Activated T-helper 2 cell treated with anti-CD3 and anti-CD28 coated beads, Interferon-gamma antibody, Interleukin-2, Interleukin-4, amounts not matched to agents 10 μg/mL and 5 μg/mL and 100 μg/mL, durations not matched to agents 14 hours and 24 hours and 36 hours (primary cell): Measurements from ENCODE around the gene DTX4. TPM values are rescaled to one million over a fixed set of nuclear protein-coding genes. Genes with fewer than 3 reads are reported as not detected.
A peak's percentile ranks its signal among the peaks of the same experiment; 100 is the strongest.

Experiments used
- DNase-seq: peaks from one replicate; pipeline ENCODE4 v3.0.0; 2021; ENCODE audit warnings: low spot score
- H3K27ac Mint-ChIP-seq: one replicate; pipeline ENCODE4 v1.8.0; 2021; ENCODE audit warnings: mixed read lengths
- H3K27me3 Mint-ChIP-seq: one replicate; pipeline ENCODE4 v1.8.0; 2021; ENCODE audit warnings: low read depth, mixed read lengths
- H3K36me3 Mint-ChIP-seq: one replicate; pipeline ENCODE4 v1.8.0; 2021; ENCODE audit warnings: low read depth, mixed read lengths
- H3K4me1 Mint-ChIP-seq: one replicate; pipeline ENCODE4 v1.8.0; 2021; ENCODE audit warnings: low read depth, mixed read lengths
- H3K4me3 Mint-ChIP-seq: one replicate; pipeline ENCODE4 v1.8.0; 2021; ENCODE audit warnings: low read depth, mild to moderate bottlenecking, moderate library complexity, mixed read lengths
- H3K9me3 Mint-ChIP-seq: one replicate; pipeline ENCODE4 v1.8.0; 2021; ENCODE audit warnings: mixed read lengths
- intact Hi-C: fragments of 100-400 bp; cut with micrococcal nuclease; formaldehyde crosslinking; loops from one replicate; pipeline ENCODE4 v1.15.1; 2023
- total RNA-seq: library from RNA; stranded (reverse); gene quantifications from 2 replicates; pipeline ENCODE4 v1.2.3, GENCODE V29; 2022

The DTX4 gene
- total RNA-seq, 1 donor from 2014 or later: 0.68 TPM

- intact Hi-C loops: loop anchor here (2.0 to 10.0 kb wide), 3 partner anchors 415 to 1481 kb away; partner anchors contain the start of gene ZDHHC5
- peaks cover 77% of the 10 kb centered on the region for H3K4me1 Mint-ChIP-seq
- peaks cover 57% of the 10 kb centered on the region for H3K36me3 Mint-ChIP-seq
- H3K4me3 Mint-ChIP-seq: peak overlapping the region; percentile 94
- no peak for DNase-seq
- no peaks in the 10 kb centered on the region for H3K9me3 Mint-ChIP-seq
- peak overlapping the region; percentile 53 for H3K27ac Mint-ChIP-seq
- no peaks in the 10 kb centered on the region for H3K27me3 Mint-ChIP-seq
Measured at GRCh38 chr11:59145534-59145933, 26.4 kb upstream of the DTX4 start.

- Mint-ChIP-seq H3K4me1 (peaks cover 54% of the 10 kb centered on the region), H3K36me3 (peaks cover 73% of the 10 kb centered on the region)
- no peak for DNase-seq
Measured at GRCh38 chr11:59151761-59152160, 20.2 kb upstream of the DTX4 start.

GRCh38 chr11:59152312-59152951 lies 19.5 kb upstream of the DTX4 start:
- Mint-ChIP-seq H3K27ac (peak overlapping the region; percentile 67), H3K36me3 (peaks cover 66% of the 10 kb centered on the region), H3K9me3 (no peaks in the 10 kb centered on the region), H3K4me1 (peaks cover 49% of the 10 kb centered on the region), H3K27me3 (no peaks in the 10 kb centered on the region), H3K4me3 (peak overlapping the region; percentile 49)
- DNase-seq: no peak
- intact Hi-C loops: loop anchor here (1.0 to 10.0 kb wide), 2 partner anchors 8 to 198 kb away; no protein-coding TSS in a partner anchor

More at GRCh38 chr11:59151761-59152160, 20.2 kb upstream of the DTX4 start:
- Mint-ChIP-seq H3K9me3 (no peaks in the 10 kb centered on the region), H3K27me3 (no peaks in the 10 kb centered on the region), H3K4me3 (no peak overlapping the region), H3K27ac (peak overlapping the region; percentile 67)
- intact Hi-C loops: loop anchor here (1.0 to 10.0 kb wide), 2 partner anchors 7 to 197 kb away; no protein-coding TSS in a partner anchor

- H3K36me3 Mint-ChIP-seq: peaks cover 44% of the 10 kb centered on the region
- no peaks in the 10 kb centered on the region for H3K9me3 Mint-ChIP-seq
- intact Hi-C loops: loop anchor here (10.0 kb wide), 1 partner anchor 200 kb away; no protein-coding TSS in a partner anchor
Measured at GRCh38 chr11:59154610-59155009, 17.3 kb upstream of the DTX4 start.

GRCh38 chr11:59157433-59157832 lies 14.5 kb upstream of the DTX4 start:
- H3K27me3 Mint-ChIP-seq: peaks cover 6% of the 10 kb centered on the region
- intact Hi-C loops: loop anchor here (10.0 kb wide), 1 partner anchor 203 kb away; no protein-coding TSS in a partner anchor
- H3K36me3 Mint-ChIP-seq: peaks cover 22% of the 10 kb centered on the region
- H3K4me3 Mint-ChIP-seq: no peak overlapping the region
- H3K27ac Mint-ChIP-seq: no peak overlapping the region
- no peak for DNase-seq
- no peaks in the 10 kb centered on the region for H3K9me3 Mint-ChIP-seq
- peaks cover 18% of the 10 kb centered on the region for H3K4me1 Mint-ChIP-seq

More at GRCh38 chr11:59154610-59155009, 17.3 kb upstream of the DTX4 start:
- no peaks in the 10 kb centered on the region for H3K27me3 Mint-ChIP-seq
- no peak for DNase-seq
- no peak overlapping the region for H3K4me3 Mint-ChIP-seq
- peaks cover 36% of the 10 kb centered on the region for H3K4me1 Mint-ChIP-seq
- H3K27ac Mint-ChIP-seq: no peak overlapping the region

GRCh38 chr11:59158206-59159068 lies 13.5 kb upstream of the DTX4 start:
- DNase-seq: peak; percentile 47
- Mint-ChIP-seq H3K27ac (no peak overlapping the region), H3K36me3 (peaks cover 13% of the 10 kb centered on the region), H3K9me3 (no peaks in the 10 kb centered on the region), H3K4me1 (peaks cover 13% of the 10 kb centered on the region), H3K27me3 (peaks cover 8% of the 10 kb centered on the region), H3K4me3 (no peak overlapping the region)
- intact Hi-C loops: loop anchor here (1.0 to 10.0 kb wide), 4 partner anchors 16 to 204 kb away; partner anchors contain the start of gene FAM111A

GRCh38 chr11:59164028-59164427 lies 7.9 kb upstream of the DTX4 start:
- H3K36me3 Mint-ChIP-seq: no peaks in the 10 kb centered on the region
- peaks cover 1% of the 10 kb centered on the region for H3K4me1 Mint-ChIP-seq
- DNase-seq: no peak
- H3K4me3 Mint-ChIP-seq: no peak overlapping the region
- no peak overlapping the region for H3K27ac Mint-ChIP-seq
- intact Hi-C loops: no loop called here
- H3K9me3 Mint-ChIP-seq: no peaks in the 10 kb centered on the region
- peaks cover 30% of the 10 kb centered on the region for H3K27me3 Mint-ChIP-seq

GRCh38 chr11:59172345-59173079 lies 580 bp downstream of the DTX4 start:
- no peak for DNase-seq
- Mint-ChIP-seq H3K36me3 (no peaks in the 10 kb centered on the region), H3K4me1 (peaks cover 11% of the 10 kb centered on the region), H3K27me3 (peaks cover 49% of the 10 kb centered on the region), H3K9me3 (no peaks in the 10 kb centered on the region), H3K4me3 (peak overlapping the region; percentile 82), H3K27ac (no peak overlapping the region)
- intact Hi-C loops: no loop called here

- no peak overlapping the region for H3K27ac Mint-ChIP-seq
- H3K4me3 Mint-ChIP-seq: peak overlapping the region; percentile 82
- peaks cover 51% of the 10 kb centered on the region for H3K27me3 Mint-ChIP-seq
- H3K4me1 Mint-ChIP-seq: peaks cover 11% of the 10 kb centered on the region
- intact Hi-C loops: no loop called here
- H3K9me3 Mint-ChIP-seq: no peaks in the 10 kb centered on the region
- H3K36me3 Mint-ChIP-seq: no peaks in the 10 kb centered on the region
- no peak for DNase-seq
Measured at GRCh38 chr11:59173080-59173963, 1.4 kb downstream of the DTX4 start.

- intact Hi-C loops: no loop called here
- no peak overlapping the region for H3K27ac Mint-ChIP-seq
- H3K27me3 Mint-ChIP-seq: peaks cover 54% of the 10 kb centered on the region
- H3K36me3 Mint-ChIP-seq: no peaks in the 10 kb centered on the region
- no peaks in the 10 kb centered on the region for H3K9me3 Mint-ChIP-seq
- no peak for DNase-seq
- no peak overlapping the region for H3K4me3 Mint-ChIP-seq
- H3K4me1 Mint-ChIP-seq: peaks cover 11% of the 10 kb centered on the region
Measured at GRCh38 chr11:59173964-59174663, 2.2 kb downstream of the DTX4 start.

GRCh38 chr11:59174664-59175033 lies 2.7 kb downstream of the DTX4 start:
- H3K9me3 Mint-ChIP-seq: peaks cover 3% of the 10 kb centered on the region
- H3K4me3 Mint-ChIP-seq: no peak overlapping the region
- intact Hi-C loops: no loop called here
- no peak overlapping the region for H3K27ac Mint-ChIP-seq
- no peak for DNase-seq
- peaks cover 54% of the 10 kb centered on the region for H3K27me3 Mint-ChIP-seq
- no peaks in the 10 kb centered on the region for H3K36me3 Mint-ChIP-seq
- peaks cover 11% of the 10 kb centered on the region for H3K4me1 Mint-ChIP-seq
